Measurements from ENCODE around the gene CDK2AP2. TPM values are rescaled to one million over a fixed set of nuclear protein-coding genes. Genes with fewer than 3 reads are reported as not detected.
"Not testable (repeated sequence)": the region's sequence is repeated elsewhere in the genome, so short reads cannot be mapped to it uniquely, and the experiment has no call there.

Gene CDK2AP2
- total and polyA plus RNA-seq, 9 donors, result 7.9 to 25.4 (median 19.5) TPM

GRCh38 chr11:67482275-67482826, 25.6 kb downstream of the CDK2AP2 start:
- Histone ChIP-seq H3K36me3 (ENCODE audit: control insufficient read depth, insufficient read depth, low read length) (peaks cover 14% of the 10 kb centered on the region), H3K27me3 (ENCODE audit: control insufficient read depth, insufficient read depth, low read length) (no peaks in the 10 kb centered on the region), H3K4me1 (ENCODE audit: control insufficient read depth, insufficient read depth, low read length) (peaks cover 17% of the 10 kb centered on the region), H3K9me3 (replicated peaks; ENCODE audit: control insufficient read depth, low read depth, low read length) (peaks cover 2% of the 10 kb centered on the region), H3K4me3 (ENCODE audit: low read length) (peak overlapping the region; percentile 72), H3K27ac (ENCODE audit: low read length) (peak overlapping the region; percentile 95)
- 77% methylated on average over 7 of the region's 19 CpGs for WGBS (ENCODE audit: insufficient coverage)
- DNase-seq, result no peak

GRCh38 chr11:67477344-67478050, 30.5 kb downstream of the CDK2AP2 start:
- H3K27me3 ChIP-seq (ENCODE audit: control insufficient read depth, insufficient read depth, low read length); H3K36me3 ChIP-seq (ENCODE audit: control insufficient read depth, insufficient read depth, low read length); H3K27ac ChIP-seq (ENCODE audit: low read length); H3K4me3 ChIP-seq (ENCODE audit: low read length); DNase-seq; H3K4me1 ChIP-seq (ENCODE audit: control insufficient read depth, insufficient read depth, low read length); H3K9me3 ChIP-seq (replicated peaks; ENCODE audit: control insufficient read depth, low read depth, low read length): not testable (repeated sequence)
- WGBS (ENCODE audit: insufficient coverage), result 72% methylated on average over 6 of the region's 16 CpGs

GRCh38 chr11:67476692-67477091, 31.3 kb downstream of the CDK2AP2 start:
- WGBS (ENCODE audit: insufficient coverage), result 90% methylated on average over 10 of the region's 10 CpGs
- H3K27me3 ChIP-seq (ENCODE audit: control insufficient read depth, insufficient read depth, low read length); H3K4me3 ChIP-seq (ENCODE audit: low read length); H3K4me1 ChIP-seq (ENCODE audit: control insufficient read depth, insufficient read depth, low read length); H3K36me3 ChIP-seq (ENCODE audit: control insufficient read depth, insufficient read depth, low read length); DNase-seq; H3K27ac ChIP-seq (ENCODE audit: low read length); H3K9me3 ChIP-seq (replicated peaks; ENCODE audit: control insufficient read depth, low read depth, low read length): not testable (repeated sequence)

- H3K36me3 ChIP-seq (ENCODE audit: control insufficient read depth, insufficient read depth, low read length), result no peaks in the 10 kb centered on the region
- H3K9me3 ChIP-seq (replicated peaks; ENCODE audit: control insufficient read depth, low read depth, low read length), result no peaks in the 10 kb centered on the region
- no peak overlapping the region for H3K4me3 ChIP-seq (ENCODE audit: low read length)
- H3K27me3 ChIP-seq (ENCODE audit: control insufficient read depth, insufficient read depth, low read length), result peaks cover 4% of the 10 kb centered on the region
- 65% methylated on average over 4 of the region's 7 CpGs for WGBS (ENCODE audit: insufficient coverage)
- DNase-seq, result no peak
- H3K27ac ChIP-seq (ENCODE audit: low read length), result no peak overlapping the region
- H3K4me1 ChIP-seq (ENCODE audit: control insufficient read depth, insufficient read depth, low read length), result peaks cover 13% of the 10 kb centered on the region
Measured at GRCh38 chr11:67472882-67473281, 35.1 kb downstream of the CDK2AP2 start.

GRCh38 chr11:67470337-67471002, 37.5 kb downstream of the CDK2AP2 start:
- 57% methylated on average over 4 of the region's 8 CpGs for WGBS (ENCODE audit: insufficient coverage)
- Histone ChIP-seq H3K27ac (ENCODE audit: low read length) (no peak overlapping the region), H3K4me1 (ENCODE audit: control insufficient read depth, insufficient read depth, low read length) (peaks cover 20% of the 10 kb centered on the region)

GRCh38 chr11:67469508-67469811, 38.5 kb downstream of the CDK2AP2 start:
- peaks cover 2% of the 10 kb centered on the region for H3K27me3 ChIP-seq (ENCODE audit: control insufficient read depth, insufficient read depth, low read length)
- peaks cover 9% of the 10 kb centered on the region for H3K36me3 ChIP-seq (ENCODE audit: control insufficient read depth, insufficient read depth, low read length)
- peak overlapping the region; percentile 73 for H3K4me3 ChIP-seq (ENCODE audit: low read length)
- peaks cover 26% of the 10 kb centered on the region for H3K4me1 ChIP-seq (ENCODE audit: control insufficient read depth, insufficient read depth, low read length)
- peak overlapping the region; percentile 92 for H3K27ac ChIP-seq (ENCODE audit: low read length)
- DNase-seq, result no peak
- WGBS (ENCODE audit: insufficient coverage), result 18% methylated on average over 6 of the region's 9 CpGs
- H3K9me3 ChIP-seq (replicated peaks; ENCODE audit: control insufficient read depth, low read depth, low read length), result no peaks in the 10 kb centered on the region

More at GRCh38 chr11:67470337-67471002, 37.5 kb downstream of the CDK2AP2 start:
- Histone ChIP-seq H3K27me3 (ENCODE audit: control insufficient read depth, insufficient read depth, low read length) (peaks cover 2% of the 10 kb centered on the region), H3K36me3 (ENCODE audit: control insufficient read depth, insufficient read depth, low read length) (peaks cover 7% of the 10 kb centered on the region), H3K9me3 (replicated peaks; ENCODE audit: control insufficient read depth, low read depth, low read length) (no peaks in the 10 kb centered on the region), H3K4me3 (ENCODE audit: low read length) (no peak overlapping the region)
- DNase-seq, result no peak

GRCh38 chr11:67468759-67469507, 39.0 kb downstream of the CDK2AP2 start, which contains the start of gene TMEM134:
Gene TMEM134 (minus strand): TSS chr11:67469251. CDS start chr11:67469192, 59 bp downstream.
- DNase-seq, result peak; percentile 97
- WGBS (ENCODE audit: insufficient coverage), result under 1% methylated on average over 72 of the region's 76 CpGs
- H3K4me3 ChIP-seq (ENCODE audit: low read length), result peak within 1 kb of the TSS; percentile 81
- H3K27me3 ChIP-seq (ENCODE audit: control insufficient read depth, insufficient read depth, low read length), result peaks cover 2% of the 10 kb centered on the region
- H3K36me3 ChIP-seq (ENCODE audit: control insufficient read depth, insufficient read depth, low read length), result peaks cover 9% of the 10 kb centered on the region
- H3K9me3 ChIP-seq (replicated peaks; ENCODE audit: control insufficient read depth, low read depth, low read length), result no peaks in the 10 kb centered on the region
- H3K27ac ChIP-seq (ENCODE audit: low read length), result peak within 1 kb of the TSS; percentile 92
- H3K4me1 ChIP-seq (ENCODE audit: control insufficient read depth, insufficient read depth, low read length), result peaks cover 31% of the 10 kb centered on the region

- Histone ChIP-seq H3K4me1 (ENCODE audit: control insufficient read depth, insufficient read depth, low read length) (peaks cover 35% of the 10 kb centered on the region), H3K36me3 (ENCODE audit: control insufficient read depth, insufficient read depth, low read length) (peaks cover 9% of the 10 kb centered on the region), H3K27me3 (ENCODE audit: control insufficient read depth, insufficient read depth, low read length) (peaks cover 2% of the 10 kb centered on the region), H3K4me3 (ENCODE audit: low read length) (peak overlapping the region; percentile 81), H3K27ac (ENCODE audit: low read length) (peak overlapping the region; percentile 69), H3K9me3 (replicated peaks; ENCODE audit: control insufficient read depth, low read depth, low read length) (no peaks in the 10 kb centered on the region)
- WGBS (ENCODE audit: insufficient coverage), result 0% methylated on average over 3 of the region's 6 CpGs
- DNase-seq, result no peak
Measured at GRCh38 chr11:67468456-67468758, 39.6 kb downstream of the CDK2AP2 start.

GRCh38 chr11:67468056-67468455, 39.9 kb downstream of the CDK2AP2 start:
- peak overlapping the region; percentile 81 for H3K4me3 ChIP-seq (ENCODE audit: low read length)
- H3K9me3 ChIP-seq (replicated peaks; ENCODE audit: control insufficient read depth, low read depth, low read length), result no peaks in the 10 kb centered on the region
- peaks cover 35% of the 10 kb centered on the region for H3K4me1 ChIP-seq (ENCODE audit: control insufficient read depth, insufficient read depth, low read length)
- peaks cover 9% of the 10 kb centered on the region for H3K36me3 ChIP-seq (ENCODE audit: control insufficient read depth, insufficient read depth, low read length)
- peak overlapping the region; percentile 69 for H3K27ac ChIP-seq (ENCODE audit: low read length)
- peaks cover 2% of the 10 kb centered on the region for H3K27me3 ChIP-seq (ENCODE audit: control insufficient read depth, insufficient read depth, low read length)
- DNase-seq, result no peak
- 5% methylated on average over 4 of the region's 5 CpGs for WGBS (ENCODE audit: insufficient coverage)
